Measurements from ENCODE around the gene ING4. TPM values are rescaled to one million over a fixed set of nuclear protein-coding genes. Genes with fewer than 3 reads are reported as not detected.

The ING4 gene
- total and polyA plus RNA-seq, 2 of the 4 experiments (the other 2 are of a cell fraction) = 22.0 to 47.5 TPM

- no peak for TF ChIP-seq BHLHE40 (IDR thresholded peaks at IDR 0.05; ENCODE audit: low read depth, low read length)
Measured at GRCh38 chr12:6646276-6647082, 16.4 kb downstream of the ING4 start (continued).

GRCh38 chr12:6644903-6645302 is 18.0 kb downstream of the ING4 start:
- no peak overlapping the region for H2BK20ac ChIP-seq (ENCODE audit: low read depth, low read length)
- H4K91ac ChIP-seq (ENCODE audit: insufficient read depth, low read depth, low read length) = no peak overlapping the region
- DNase-seq (no peak), ATAC-seq (ENCODE audit: low read depth) (no peak)
- WGBS, 2 experiments (ENCODE audit: extremely low coverage in 2 of 2, insufficient read length in 1 of 2) = 17% methylated on average over 1 of the region's 5 CpGs; no CpG with 5 or more reads in 1 of the 2 experiments
- H3K23ac ChIP-seq (ENCODE audit: low read depth, low read length) = no peak overlapping the region
- no peak overlapping the region for H2AFZ ChIP-seq (replicated peaks; ENCODE audit: low read length, poor library complexity)
- H2AK5ac ChIP-seq (ENCODE audit: low read depth, low read length) = no peak overlapping the region
- H3K27me3 ChIP-seq (ENCODE audit: control insufficient read depth, insufficient read depth, low read length) = peaks cover 14% of the 10 kb centered on the region
- H3K9ac ChIP-seq (ENCODE audit: low read depth, low read length) = no peak overlapping the region
- no peak overlapping the region for H3K14ac ChIP-seq (replicated peaks; ENCODE audit: low read depth, low read length)
- POLR2A ChIA-PET (ENCODE audit: unreplicated experiment) = interaction anchor here (0.5 kb wide), 1 partner anchor 111 kb away, joined by 4 read pairs; the partner anchor contains the start of gene GAPDH
- in situ Hi-C loops (cut with MboI; ENCODE audit: low sequenced_read_pairs) (no loop called here), dilution Hi-C loops (cut with HindIII; ENCODE audit: low sequenced_read_pairs, unreplicated experiment) (no loop called here), intact Hi-C loops (cut with micrococcal nuclease) (no loop called here)
- no peaks in the 10 kb centered on the region for H3K4me1 ChIP-seq (ENCODE audit: control insufficient read depth, insufficient read depth, low read length)
- H2BK5ac ChIP-seq (ENCODE audit: low read depth, low read length, poor library complexity, severe bottlenecking) = no peak overlapping the region
- no TSS peak for BruUV-seq (replicated peaks)
- H3K56ac ChIP-seq (ENCODE audit: extremely low read depth, insufficient read depth, low read length) = no peak overlapping the region
- H3K4ac ChIP-seq (ENCODE audit: low read depth, low read length) = no peak overlapping the region
- H4K5ac ChIP-seq (ENCODE audit: low read depth, low read length) = no peak overlapping the region
- H3K18ac ChIP-seq (ENCODE audit: low read depth, low read length) = no peak overlapping the region
- no peaks in the 10 kb centered on the region for H3K9me1 ChIP-seq (ENCODE audit: insufficient read depth, low read length)
- no peak overlapping the region for H3K4me2 ChIP-seq (ENCODE audit: low read depth, low read length)
- H4K8ac ChIP-seq (ENCODE audit: low read depth in 2 of 2, low read length in 2 of 2) = no peak overlapping the region
- H2BK15ac ChIP-seq (ENCODE audit: low read depth, low read length) = no peak overlapping the region
- no peak overlapping the region for H3K4me3 ChIP-seq (ENCODE audit: insufficient read depth, low read depth, low read length)
- no peak overlapping the region for H2BK120ac ChIP-seq (ENCODE audit: low read depth, low read length)
- CTCF ChIA-PET = interaction anchor here (1.0 kb wide), 1 partner anchor 87 kb away, joined by 4 read pairs; no protein-coding TSS in a partner anchor
- H3K27ac ChIP-seq (ENCODE audit: insufficient read depth, low read length) = no peak overlapping the region
- no peaks in the 10 kb centered on the region for H4K20me1 ChIP-seq (ENCODE audit: insufficient read depth, low read length)
- H3K9me3 ChIP-seq (ENCODE audit: control insufficient read depth, insufficient read depth, low read length) = peaks cover 19% of the 10 kb centered on the region
- H2AK9ac ChIP-seq (replicated peaks; ENCODE audit: low read depth, low read length, poor library complexity) = no peak overlapping the region
- peaks cover 12% of the 10 kb centered on the region for H3K36me3 ChIP-seq (ENCODE audit: control insufficient read depth, insufficient read depth, low read length)
- H3K79me1 ChIP-seq (ENCODE audit: low read depth in 1 of 2, low read length in 2 of 2) = no peaks in the 10 kb centered on the region
- TF ChIP-seq MAFK (IDR thresholded peaks at IDR 0.05; ENCODE audit: low read depth, low read length) = no peak
- TF ChIP-seq, protein P1, sequence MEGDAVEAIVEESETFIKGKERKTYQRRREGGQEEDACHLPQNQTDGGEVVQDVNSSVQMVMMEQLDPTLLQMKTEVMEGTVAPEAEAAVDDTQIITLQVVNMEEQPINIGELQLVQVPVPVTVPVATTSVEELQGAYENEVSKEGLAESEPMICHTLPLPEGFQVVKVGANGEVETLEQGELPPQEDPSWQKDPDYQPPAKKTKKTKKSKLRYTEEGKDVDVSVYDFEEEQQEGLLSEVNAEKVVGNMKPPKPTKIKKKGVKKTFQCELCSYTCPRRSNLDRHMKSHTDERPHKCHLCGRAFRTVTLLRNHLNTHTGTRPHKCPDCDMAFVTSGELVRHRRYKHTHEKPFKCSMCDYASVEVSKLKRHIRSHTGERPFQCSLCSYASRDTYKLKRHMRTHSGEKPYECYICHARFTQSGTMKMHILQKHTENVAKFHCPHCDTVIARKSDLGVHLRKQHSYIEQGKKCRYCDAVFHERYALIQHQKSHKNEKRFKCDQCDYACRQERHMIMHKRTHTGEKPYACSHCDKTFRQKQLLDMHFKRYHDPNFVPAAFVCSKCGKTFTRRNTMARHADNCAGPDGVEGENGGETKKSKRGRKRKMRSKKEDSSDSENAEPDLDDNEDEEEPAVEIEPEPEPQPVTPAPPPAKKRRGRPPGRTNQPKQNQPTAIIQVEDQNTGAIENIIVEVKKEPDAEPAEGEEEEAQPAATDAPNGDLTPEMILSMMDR (conservative IDR thresholded peaks at IDR 0.05; ENCODE audit: low read depth, low read length) = 0 out of 2 replicates have a peak, but pooled peaks have one; percentile 15
